Fibroblast of pulmonary artery (primary cell): ENCODE measurements around the gene CMTM8.

Experiments used
- DNase-seq: peaks from one replicate; pipeline ENCODE4 v3.0.0-alpha.2; 2010; ENCODE audit warnings: low read depth
- H3K4me3 ChIP-seq: replicated peaks from 2 replicates; pipeline ENCODE4 v1.5.1; 2011; ENCODE audit warnings: low read depth, mild to moderate bottlenecking, control low read depth, low read length, moderate library complexity
- CTCF ChIP-seq: IDR thresholded peaks from 2 replicates; pipeline ENCODE4 v1.5.1; 2011; ENCODE audit warnings: mild to moderate bottlenecking, control low read depth, low read length, inconsistent platforms; ENCODE audit errors: missing control alignments

The CMTM8 gene

GRCh38 chr3:32284443-32285212 lies 46.1 kb downstream of the CMTM8 start:
- DNase-seq: no peak
- no peak for TF ChIP-seq CTCF
- no peak overlapping the region for H3K4me3 ChIP-seq

- H3K4me3 ChIP-seq: no peak overlapping the region
- no peak for TF ChIP-seq CTCF
- DNase-seq: no peak
These were observed 47.4 kb downstream of the CMTM8 start for GRCh38 chr3:32285891-32286290.

DNA sequence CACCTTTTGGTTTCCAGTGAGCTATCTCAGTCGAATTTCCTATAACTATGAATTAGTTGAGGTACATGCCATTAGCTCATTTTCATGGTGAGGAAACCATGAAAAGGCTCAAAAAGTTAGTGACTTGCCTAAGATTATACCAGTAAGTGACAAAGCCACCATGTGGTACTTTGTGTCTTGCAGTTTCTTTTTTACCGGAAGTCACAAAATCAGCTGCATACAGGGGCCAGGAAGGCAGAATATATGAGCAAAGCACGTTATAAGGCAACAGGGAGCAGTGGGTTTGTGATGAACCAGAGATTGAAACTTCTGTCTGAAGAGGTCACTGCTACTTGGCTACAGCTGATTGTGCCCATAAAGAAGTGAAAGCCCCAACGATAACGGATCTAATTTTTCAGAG lies 50.3 kb downstream of the CMTM8 start:
- DNase-seq: no peak
- no peak for TF ChIP-seq CTCF
- no peak overlapping the region for H3K4me3 ChIP-seq

DNA sequence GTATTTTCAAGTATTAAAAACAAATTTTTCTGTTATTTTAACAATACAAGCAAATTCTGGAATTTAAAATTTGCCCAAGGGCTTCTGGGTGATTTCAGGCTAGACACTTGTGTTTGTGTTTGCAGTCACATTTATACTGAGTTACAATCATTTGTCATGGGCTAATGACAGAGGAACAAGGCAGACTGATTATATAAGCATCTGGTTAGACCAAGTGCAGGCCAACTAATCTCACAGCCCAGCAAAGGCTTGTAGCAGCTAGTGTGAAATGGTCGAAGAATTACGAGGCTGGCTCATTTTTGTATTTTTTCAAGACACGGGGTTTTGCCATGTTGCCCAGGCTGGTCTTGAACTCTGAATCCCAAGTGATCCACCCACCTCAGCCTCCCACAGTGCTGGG lies 52.1 kb downstream of the CMTM8 start:
- TF ChIP-seq CTCF: no peak
- no peak for DNase-seq
- no peak overlapping the region for H3K4me3 ChIP-seq

DNA sequence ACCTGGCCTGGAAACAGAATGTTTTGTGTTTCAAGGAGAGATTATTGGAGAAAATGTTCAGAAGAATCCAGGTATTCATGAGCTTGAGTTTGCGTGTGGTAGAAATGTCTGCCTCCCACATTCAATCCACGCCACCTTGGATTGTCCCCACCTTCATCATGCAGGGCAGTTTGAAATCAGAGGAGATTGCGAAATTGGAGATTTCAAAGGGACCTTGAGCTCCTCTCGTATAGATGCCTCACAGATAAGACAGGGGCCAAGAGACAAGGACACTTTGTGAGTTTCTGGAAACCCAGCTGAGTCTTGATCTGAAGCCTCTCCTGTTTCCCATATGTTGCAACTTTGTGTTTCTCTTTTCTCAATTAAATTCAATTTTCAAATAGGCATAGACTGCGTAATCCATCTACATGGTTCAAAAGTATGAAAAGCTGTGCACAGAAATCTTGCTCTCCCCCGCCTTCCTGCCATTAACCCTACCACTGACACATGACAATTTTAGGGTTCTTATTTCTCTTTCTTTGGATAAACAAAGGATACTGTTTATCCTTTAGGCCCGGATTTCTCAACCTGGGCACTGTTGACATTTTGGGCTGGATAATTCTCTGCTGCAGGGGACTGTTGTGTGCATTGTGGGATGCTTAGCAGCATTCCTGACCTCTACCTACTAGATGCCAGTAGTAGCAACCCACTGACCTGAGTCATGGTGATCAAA lies 53.8 kb downstream of the CMTM8 start:
- H3K4me3 ChIP-seq: no peak overlapping the region
- no peak for DNase-seq
- TF ChIP-seq CTCF: no peak

DNA sequence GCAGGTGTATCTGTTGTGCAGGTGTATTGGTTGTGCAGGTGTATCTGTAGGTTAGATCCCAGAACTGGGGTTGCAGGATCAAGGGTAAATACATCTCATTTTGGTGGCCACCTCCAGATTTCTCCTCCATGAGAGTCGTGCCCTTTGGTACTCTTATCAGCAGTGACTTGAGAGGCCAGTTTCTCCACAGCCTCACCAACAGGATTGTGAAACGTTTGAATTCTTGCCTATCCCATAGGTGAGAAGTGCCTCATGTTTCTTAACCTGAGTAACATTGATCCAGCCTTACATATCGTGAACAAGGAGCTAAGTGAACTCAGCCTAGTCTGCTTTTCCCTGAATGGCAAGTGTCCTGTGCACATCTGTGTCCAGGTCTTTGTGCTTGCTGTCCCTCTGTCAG lies 55.4 kb downstream of the CMTM8 start:
- no peak for TF ChIP-seq CTCF
- H3K4me3 ChIP-seq: no peak overlapping the region
- DNase-seq: no peak
